Measurements from ENCODE around the gene STX4. TPM values are rescaled to one million over a fixed set of nuclear protein-coding genes. Genes with fewer than 3 reads are reported as not detected.

The STX4 gene
- total RNA-seq, 4 donors from 2014 or later, result 19.0 to 35.9 (median 25.1) TPM

- WGBS, 2 donors, result 78 to 90% methylated on average over 3 to 4 of the region's 4 CpGs
- TF ChIP-seq, protein P1, sequence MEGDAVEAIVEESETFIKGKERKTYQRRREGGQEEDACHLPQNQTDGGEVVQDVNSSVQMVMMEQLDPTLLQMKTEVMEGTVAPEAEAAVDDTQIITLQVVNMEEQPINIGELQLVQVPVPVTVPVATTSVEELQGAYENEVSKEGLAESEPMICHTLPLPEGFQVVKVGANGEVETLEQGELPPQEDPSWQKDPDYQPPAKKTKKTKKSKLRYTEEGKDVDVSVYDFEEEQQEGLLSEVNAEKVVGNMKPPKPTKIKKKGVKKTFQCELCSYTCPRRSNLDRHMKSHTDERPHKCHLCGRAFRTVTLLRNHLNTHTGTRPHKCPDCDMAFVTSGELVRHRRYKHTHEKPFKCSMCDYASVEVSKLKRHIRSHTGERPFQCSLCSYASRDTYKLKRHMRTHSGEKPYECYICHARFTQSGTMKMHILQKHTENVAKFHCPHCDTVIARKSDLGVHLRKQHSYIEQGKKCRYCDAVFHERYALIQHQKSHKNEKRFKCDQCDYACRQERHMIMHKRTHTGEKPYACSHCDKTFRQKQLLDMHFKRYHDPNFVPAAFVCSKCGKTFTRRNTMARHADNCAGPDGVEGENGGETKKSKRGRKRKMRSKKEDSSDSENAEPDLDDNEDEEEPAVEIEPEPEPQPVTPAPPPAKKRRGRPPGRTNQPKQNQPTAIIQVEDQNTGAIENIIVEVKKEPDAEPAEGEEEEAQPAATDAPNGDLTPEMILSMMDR (IDR thresholded peaks at IDR 0.05), result no peak
- no peak for TF ChIP-seq POLR2A (IDR thresholded peaks at IDR 0.05)
- peaks cover 10 to 34% (median 17%) of the 10 kb centered on the region in 3 donors for H3K4me1 ChIP-seq
- H3K27ac ChIP-seq, result no peak overlapping the region
- no peak for DNase-seq
- no peaks in the 10 kb centered on the region for H3K9me3 ChIP-seq
- intact Hi-C loops (cut with DNase I), result no loop called here
- no peak overlapping the region for H3K4me3 ChIP-seq
- H3K36me3 ChIP-seq, result peaks cover 4 to 17% (median 9%) of the 10 kb centered on the region in 3 donors
- no peaks in the 10 kb centered on the region for H3K27me3 ChIP-seq
Observed at GRCh38 chr16:31031276-31031675, 2.1 kb upstream of the STX4 start.

DNA sequence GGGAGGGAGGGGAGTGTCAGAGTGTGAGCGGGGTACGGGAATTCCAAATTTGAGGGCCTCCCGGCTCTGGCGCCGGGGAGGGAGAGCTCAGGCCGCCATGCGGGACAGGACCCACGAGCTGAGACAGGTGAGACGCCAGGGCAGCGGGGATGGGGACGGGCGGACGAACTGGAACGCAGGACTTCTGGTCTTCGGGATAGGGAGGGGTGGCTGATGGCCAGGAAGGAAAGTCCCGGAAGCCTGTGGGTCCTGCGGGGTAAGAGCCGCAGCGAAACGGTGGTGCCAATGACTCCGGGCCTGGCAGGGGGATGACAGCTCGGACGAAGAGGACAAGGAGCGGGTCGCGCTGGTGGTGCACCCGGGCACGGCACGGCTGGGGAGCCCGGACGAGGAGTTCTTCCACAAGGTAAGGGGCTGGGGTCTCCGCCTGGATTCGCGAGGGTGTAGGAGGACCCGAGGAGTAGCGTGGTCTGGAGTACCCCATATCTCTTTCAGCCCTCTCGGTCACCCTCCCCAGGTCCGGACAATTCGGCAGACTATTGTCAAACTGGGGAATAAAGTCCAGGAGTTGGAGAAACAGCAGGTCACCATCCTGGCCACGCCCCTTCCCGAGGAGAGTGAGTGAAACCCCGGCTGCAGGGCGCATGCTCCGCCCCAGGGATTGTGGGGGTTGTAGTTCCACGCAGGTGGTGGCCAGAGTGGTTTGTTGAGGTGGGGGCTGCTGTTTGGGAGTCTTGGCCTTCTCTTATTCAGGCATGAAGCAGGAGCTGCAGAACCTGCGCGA is 543 bp downstream of the STX4 start:
- Histone ChIP-seq H3K27me3 (no peaks in the 10 kb centered on the region), H3K4me3 (peak overlapping the region; percentile 59 to 99 (median 88)), H3K4me1 (peaks cover 10 to 38% (median 17%) of the 10 kb centered on the region in 3 donors), H3K36me3 (peaks cover 15 to 44% (median 16%) of the 10 kb centered on the region in 3 donors), H3K27ac (peak overlapping the region; percentile 89 to 97 (median 95)), H3K9me3 (no peaks in the 10 kb centered on the region)
- WGBS, 2 donors, result 1% methylated on average over 23 of the region's 47 CpGs
- intact Hi-C loops (cut with DNase I), result no loop called here
- peak; percentile 24 for DNase-seq
- peak in 2 of 4 donors; percentile 9 to 52 for TF ChIP-seq POLR2A (IDR thresholded peaks at IDR 0.05)
- TF ChIP-seq, protein P1 (IDR thresholded peaks at IDR 0.05), result no peak

- Histone ChIP-seq H3K4me1 (peaks cover 10 to 38% (median 17%) of the 10 kb centered on the region in 3 donors), H3K27me3 (no peaks in the 10 kb centered on the region), H3K36me3 (peaks cover 31 to 72% (median 31%) of the 10 kb centered on the region in 3 donors), H3K27ac (no peak overlapping the region), H3K4me3 (no peak overlapping the region), H3K9me3 (no peaks in the 10 kb centered on the region)
- DNase-seq, result no peak
- intact Hi-C loops (cut with DNase I), result loop anchor here (5.0 kb wide), 1 partner anchor 39 kb away; no protein-coding TSS in a partner anchor
- no peak for TF ChIP-seq POLR2A (IDR thresholded peaks at IDR 0.05)
- TF ChIP-seq, protein P1 (IDR thresholded peaks at IDR 0.05), result no peak
- 74 to 97% methylated on average over 2 of the region's 2 CpGs for WGBS, 2 donors
Observed at GRCh38 chr16:31036691-31037090, 3.3 kb downstream of the STX4 start.

DNA sequence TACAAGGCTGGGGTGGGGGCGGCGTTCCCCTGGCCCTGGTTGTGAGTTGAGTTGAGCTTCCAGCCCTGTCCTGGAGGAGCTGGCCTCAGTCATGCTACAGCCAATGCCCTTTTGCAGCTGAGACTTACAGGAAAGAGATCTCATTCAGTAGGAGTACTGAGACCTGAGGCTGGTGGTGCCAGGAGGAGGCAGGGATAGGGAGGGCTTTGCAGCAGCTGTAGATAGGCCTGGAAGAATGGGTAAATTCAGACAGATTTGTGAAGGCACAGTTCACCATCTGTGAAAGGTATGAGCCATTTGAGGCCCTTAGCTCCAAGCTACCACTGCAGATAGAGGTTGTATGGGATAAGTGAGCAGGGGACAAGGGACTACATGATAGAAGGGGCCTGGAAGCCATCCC is 5.6 kb downstream of the STX4 start:
- WGBS, 2 donors, result no CpG with 5 or more reads among the region's 2 CpGs
- no peak overlapping the region for H3K27ac ChIP-seq
- no peaks in the 10 kb centered on the region for H3K9me3 ChIP-seq
- no peaks in the 10 kb centered on the region for H3K27me3 ChIP-seq
- no peak overlapping the region for H3K4me3 ChIP-seq
- DNase-seq, result no peak
- H3K4me1 ChIP-seq, result peaks cover 5 to 25% (median 7%) of the 10 kb centered on the region in 3 donors
- intact Hi-C loops (cut with DNase I), result loop anchor here (5.0 kb wide), 1 partner anchor 42 kb away; no protein-coding TSS in a partner anchor
- peaks cover 31 to 90% (median 37%) of the 10 kb centered on the region in 3 donors for H3K36me3 ChIP-seq
- TF ChIP-seq, protein P1 (IDR thresholded peaks at IDR 0.05), result no peak
- no peak for TF ChIP-seq POLR2A (IDR thresholded peaks at IDR 0.05)

DNA sequence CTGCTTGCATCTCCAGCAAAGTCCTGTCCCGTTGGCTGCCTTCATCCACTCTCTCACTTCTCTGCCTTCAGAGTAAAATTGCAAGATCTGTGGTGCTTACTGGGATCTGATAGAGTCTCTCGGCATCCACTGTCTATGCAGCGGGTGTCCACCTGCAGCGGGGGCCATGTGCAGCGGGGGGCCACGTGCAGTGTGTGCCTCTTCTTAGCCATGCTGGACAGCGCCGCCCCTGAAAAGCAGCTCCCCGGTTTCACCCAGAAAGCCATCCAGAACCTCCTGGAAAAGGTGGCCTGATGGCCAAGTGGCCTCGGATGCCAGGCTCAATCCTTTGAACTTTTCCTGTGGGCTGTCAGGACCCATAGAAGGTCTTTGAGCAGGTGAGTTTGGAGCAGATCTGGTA is 9.5 kb downstream of the STX4 start:
- WGBS, 2 donors, result 80% methylated on average over 1 of the region's 10 CpGs; no CpG with 5 or more reads in 1 of the 2 donors
- Histone ChIP-seq H3K27me3 (no peaks in the 10 kb centered on the region), H3K4me1 (no peaks in the 10 kb centered on the region), H3K9me3 (no peaks in the 10 kb centered on the region), H3K4me3 (no peak overlapping the region), H3K36me3 (peaks cover 21 to 56% (median 32%) of the 10 kb centered on the region in 3 donors), H3K27ac (no peak overlapping the region)
- intact Hi-C loops (cut with DNase I), result no loop called here
- DNase-seq, result no peak
- TF ChIP-seq, protein P1 (IDR thresholded peaks at IDR 0.05), result no peak
- no peak for TF ChIP-seq POLR2A (IDR thresholded peaks at IDR 0.05)

Data from esophagus squamous epithelium (tissue), 5 donors.